Mesothelial cell of epicardium (in vitro differentiated cells): ENCODE results near the gene SMAD9. TPM values are rescaled to one million over a fixed set of nuclear protein-coding genes. Genes with fewer than 3 reads are reported as not detected.

ENCODE experiments used
- DNase-seq, 2 experiments: peaks; one replicate each; pipeline ENCODE4 v3.0.0; 2021; ENCODE audit warnings: low spot score in 2 of 2; ENCODE audit not compliant: unreplicated experiment in 2 of 2
- H3K27ac Mint-ChIP-seq: 2 replicates; pipeline ENCODE4 v1.8.0; 2021; ENCODE audit warnings: mixed read lengths
- H3K27me3 Mint-ChIP-seq: 2 replicates; pipeline ENCODE4 v1.8.0; 2021; ENCODE audit warnings: low read depth, mixed read lengths
- H3K36me3 Mint-ChIP-seq: 2 replicates; pipeline ENCODE4 v1.8.0; 2021; ENCODE audit warnings: mixed read lengths
- H3K4me1 Mint-ChIP-seq: 2 replicates; pipeline ENCODE4 v1.8.0; 2021; ENCODE audit warnings: mixed read lengths
- H3K4me3 Mint-ChIP-seq: 2 replicates; pipeline ENCODE4 v1.8.0; 2021; ENCODE audit warnings: mild to moderate bottlenecking, moderate library complexity, mixed read lengths
- H3K9me3 Mint-ChIP-seq: 2 replicates; pipeline ENCODE4 v1.8.0; 2021; ENCODE audit warnings: mixed read lengths
- CTCF ChIP-seq: fragments of 200-600 bp; sonication (generic); IDR thresholded peaks from one replicate; pipeline ENCODE4 v1.5.0; 2021; ENCODE audit warnings: antibody characterized with exemption; ENCODE audit not compliant: unreplicated experiment
- total RNA-seq: library from RNA; stranded (reverse); gene quantifications from 3 replicates; pipeline ENCODE4 v1.2.1, GENCODE V29; 2021

SMAD9 gene
- total RNA-seq, 1 donor from 2014 or later = 30.9 TPM

DNA sequence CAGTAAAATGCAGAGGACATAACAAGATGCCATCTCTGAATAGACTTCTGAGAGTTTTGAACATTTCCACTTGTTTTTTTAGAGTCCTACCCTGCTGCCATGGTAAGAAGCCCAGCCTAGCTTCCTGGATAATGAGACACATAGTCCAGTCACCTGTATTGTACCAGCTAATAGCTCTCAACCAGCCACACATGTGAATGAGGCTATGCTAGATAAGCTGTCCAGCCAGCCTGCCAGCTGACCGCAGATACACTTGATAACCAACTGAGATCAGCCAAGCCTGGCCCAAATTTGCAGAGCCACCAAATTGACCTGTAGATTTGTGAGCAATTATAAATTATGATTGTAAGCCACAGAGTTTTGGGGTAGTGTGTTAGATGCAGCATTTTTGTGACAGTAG, 90.3 kb downstream of the SMAD9 start:
- H3K4me3 Mint-ChIP-seq = no peak overlapping the region
- no peaks in the 10 kb centered on the region for H3K9me3 Mint-ChIP-seq
- no peak overlapping the region for H3K27ac Mint-ChIP-seq
- no peak for TF ChIP-seq CTCF
- no peaks in the 10 kb centered on the region for H3K27me3 Mint-ChIP-seq
- no peaks in the 10 kb centered on the region for H3K36me3 Mint-ChIP-seq
- H3K4me1 Mint-ChIP-seq = peaks cover 5% of the 10 kb centered on the region
- DNase-seq = no peak

DNA sequence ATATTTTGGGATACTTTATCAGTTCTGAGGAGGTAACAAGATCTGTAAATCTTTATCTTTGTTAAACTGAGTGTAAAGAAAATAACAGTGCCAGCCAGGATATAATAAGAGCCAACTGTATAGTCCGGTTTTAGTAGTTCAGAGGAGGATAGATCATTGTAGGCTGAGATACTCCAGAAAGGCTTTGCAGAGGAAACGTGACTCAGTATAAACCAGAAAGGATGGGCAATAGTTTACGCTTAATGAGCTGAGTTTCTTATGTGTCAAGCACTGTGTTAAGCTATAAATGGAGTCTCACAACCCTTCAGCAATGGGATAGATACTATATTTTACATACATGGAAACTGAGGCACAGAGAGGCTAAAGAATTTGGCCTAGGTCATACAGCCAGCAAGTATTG, 97.3 kb downstream of the SMAD9 start:
- Mint-ChIP-seq H3K4me3 (no peak overlapping the region), H3K36me3 (no peaks in the 10 kb centered on the region), H3K4me1 (peaks cover 37% of the 10 kb centered on the region), H3K27me3 (no peaks in the 10 kb centered on the region), H3K9me3 (no peaks in the 10 kb centered on the region), H3K27ac (no peak overlapping the region)
- DNase-seq = no peak
- TF ChIP-seq CTCF = no peak

DNA sequence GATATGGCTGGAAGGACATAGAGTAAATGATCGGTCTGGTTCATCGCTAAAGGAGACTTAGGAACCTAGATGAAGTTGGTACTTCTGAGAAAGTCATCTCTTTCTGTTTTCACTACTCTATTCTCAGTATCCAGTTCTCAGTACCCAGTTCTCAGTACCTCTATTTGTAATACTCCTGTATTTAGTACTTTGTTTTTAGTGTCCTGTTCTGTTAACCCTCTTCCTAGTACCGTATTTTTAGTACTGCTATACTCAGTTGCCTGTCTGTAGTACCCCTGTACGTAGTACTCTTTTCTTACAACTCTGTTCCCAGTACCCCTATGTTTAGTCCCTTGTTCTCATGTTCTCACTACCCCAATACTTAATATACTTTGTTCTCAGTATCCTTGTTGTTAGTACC, 99.8 kb downstream of the SMAD9 start:
- H3K4me1 Mint-ChIP-seq = peaks cover 44% of the 10 kb centered on the region
- no peak for DNase-seq
- no peak for TF ChIP-seq CTCF
- no peaks in the 10 kb centered on the region for H3K36me3 Mint-ChIP-seq
- peak overlapping the region; percentile 81 for H3K4me3 Mint-ChIP-seq
- H3K27ac Mint-ChIP-seq = peak overlapping the region; percentile 92
- H3K9me3 Mint-ChIP-seq = no peaks in the 10 kb centered on the region
- no peaks in the 10 kb centered on the region for H3K27me3 Mint-ChIP-seq

DNA sequence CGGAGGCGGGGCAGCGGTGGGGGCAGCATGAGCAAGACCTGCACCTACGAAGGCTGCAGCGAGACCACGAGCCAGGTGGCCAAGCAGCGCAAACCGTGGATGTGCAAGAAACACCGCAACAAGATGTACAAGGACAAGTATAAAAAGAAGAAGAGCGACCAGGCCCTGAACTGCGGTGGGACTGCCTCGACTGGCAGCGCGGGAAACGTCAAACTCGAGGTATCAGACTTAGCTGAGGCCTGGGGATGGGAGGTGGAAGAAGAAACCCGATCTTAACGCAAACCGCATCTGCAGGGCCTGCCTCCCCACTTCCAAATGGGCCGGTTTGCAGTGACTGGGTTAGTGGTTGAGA, 100.3 kb downstream of the SMAD9 start:
- Mint-ChIP-seq H3K4me1 (peaks cover 44% of the 10 kb centered on the region), H3K9me3 (no peaks in the 10 kb centered on the region), H3K4me3 (peak overlapping the region; percentile 81), H3K27me3 (no peaks in the 10 kb centered on the region), H3K27ac (peak overlapping the region; percentile 92), H3K36me3 (no peaks in the 10 kb centered on the region)
- DNase-seq = peak in 1 of 2 experiments; percentile 63
- no peak for TF ChIP-seq CTCF

GRCh38 chr13:36818804-36819738, 101.0 kb downstream of the SMAD9 start, which contains the start of gene RFXAP:
RFXAP (plus strand) TSS chr13:36819222; CDS start chr13:36819358, 136 bp downstream.
- Mint-ChIP-seq H3K27ac (peak within 1 kb of the TSS; percentile 92), H3K4me1 (peaks cover 47% of the 10 kb centered on the region), H3K27me3 (no peaks in the 10 kb centered on the region), H3K9me3 (no peaks in the 10 kb centered on the region), H3K4me3 (peak within 1 kb of the TSS; percentile 81), H3K36me3 (no peaks in the 10 kb centered on the region)
- TF ChIP-seq CTCF = no peak
- peak; percentile 94 to 95 for DNase-seq
